ENCODE results near the gene CFHR1.
A peak's percentile ranks its signal among the peaks of the same experiment; 100 is the strongest.

DNA sequence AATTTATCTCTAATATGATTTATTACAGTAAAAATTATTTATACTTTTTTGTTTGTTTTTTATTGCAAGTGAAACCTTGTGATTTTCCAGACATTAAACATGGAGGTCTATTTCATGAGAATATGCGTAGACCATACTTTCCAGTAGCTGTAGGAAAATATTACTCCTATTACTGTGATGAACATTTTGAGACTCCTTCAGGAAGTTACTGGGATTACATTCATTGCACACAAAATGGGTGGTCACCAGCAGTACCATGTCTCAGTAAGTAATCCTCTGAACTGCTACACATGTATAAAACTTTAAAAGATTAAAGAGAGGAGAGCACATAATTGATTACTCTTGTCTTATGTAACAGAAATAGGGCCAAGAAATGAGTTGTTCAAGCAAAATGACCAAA is 40.4 kb upstream of the CFHR1 start:
- TF ChIP-seq, protein P1, sequence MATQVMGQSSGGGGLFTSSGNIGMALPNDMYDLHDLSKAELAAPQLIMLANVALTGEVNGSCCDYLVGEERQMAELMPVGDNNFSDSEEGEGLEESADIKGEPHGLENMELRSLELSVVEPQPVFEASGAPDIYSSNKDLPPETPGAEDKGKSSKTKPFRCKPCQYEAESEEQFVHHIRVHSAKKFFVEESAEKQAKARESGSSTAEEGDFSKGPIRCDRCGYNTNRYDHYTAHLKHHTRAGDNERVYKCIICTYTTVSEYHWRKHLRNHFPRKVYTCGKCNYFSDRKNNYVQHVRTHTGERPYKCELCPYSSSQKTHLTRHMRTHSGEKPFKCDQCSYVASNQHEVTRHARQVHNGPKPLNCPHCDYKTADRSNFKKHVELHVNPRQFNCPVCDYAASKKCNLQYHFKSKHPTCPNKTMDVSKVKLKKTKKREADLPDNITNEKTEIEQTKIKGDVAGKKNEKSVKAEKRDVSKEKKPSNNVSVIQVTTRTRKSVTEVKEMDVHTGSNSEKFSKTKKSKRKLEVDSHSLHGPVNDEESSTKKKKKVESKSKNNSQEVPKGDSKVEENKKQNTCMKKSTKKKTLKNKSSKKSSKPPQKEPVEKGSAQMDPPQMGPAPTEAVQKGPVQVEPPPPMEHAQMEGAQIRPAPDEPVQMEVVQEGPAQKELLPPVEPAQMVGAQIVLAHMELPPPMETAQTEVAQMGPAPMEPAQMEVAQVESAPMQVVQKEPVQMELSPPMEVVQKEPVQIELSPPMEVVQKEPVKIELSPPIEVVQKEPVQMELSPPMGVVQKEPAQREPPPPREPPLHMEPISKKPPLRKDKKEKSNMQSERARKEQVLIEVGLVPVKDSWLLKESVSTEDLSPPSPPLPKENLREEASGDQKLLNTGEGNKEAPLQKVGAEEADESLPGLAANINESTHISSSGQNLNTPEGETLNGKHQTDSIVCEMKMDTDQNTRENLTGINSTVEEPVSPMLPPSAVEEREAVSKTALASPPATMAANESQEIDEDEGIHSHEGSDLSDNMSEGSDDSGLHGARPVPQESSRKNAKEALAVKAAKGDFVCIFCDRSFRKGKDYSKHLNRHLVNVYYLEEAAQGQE (IDR thresholded peaks at IDR 0.05; ENCODE audit: low read depth): no peak
- TF ChIP-seq SP1 (IDR thresholded peaks at IDR 0.05; ENCODE audit: low read depth): no peak
- no peak for TF ChIP-seq EGR1 (IDR thresholded peaks at IDR 0.05; ENCODE audit: low read depth)
- TF ChIP-seq, protein P2, sequence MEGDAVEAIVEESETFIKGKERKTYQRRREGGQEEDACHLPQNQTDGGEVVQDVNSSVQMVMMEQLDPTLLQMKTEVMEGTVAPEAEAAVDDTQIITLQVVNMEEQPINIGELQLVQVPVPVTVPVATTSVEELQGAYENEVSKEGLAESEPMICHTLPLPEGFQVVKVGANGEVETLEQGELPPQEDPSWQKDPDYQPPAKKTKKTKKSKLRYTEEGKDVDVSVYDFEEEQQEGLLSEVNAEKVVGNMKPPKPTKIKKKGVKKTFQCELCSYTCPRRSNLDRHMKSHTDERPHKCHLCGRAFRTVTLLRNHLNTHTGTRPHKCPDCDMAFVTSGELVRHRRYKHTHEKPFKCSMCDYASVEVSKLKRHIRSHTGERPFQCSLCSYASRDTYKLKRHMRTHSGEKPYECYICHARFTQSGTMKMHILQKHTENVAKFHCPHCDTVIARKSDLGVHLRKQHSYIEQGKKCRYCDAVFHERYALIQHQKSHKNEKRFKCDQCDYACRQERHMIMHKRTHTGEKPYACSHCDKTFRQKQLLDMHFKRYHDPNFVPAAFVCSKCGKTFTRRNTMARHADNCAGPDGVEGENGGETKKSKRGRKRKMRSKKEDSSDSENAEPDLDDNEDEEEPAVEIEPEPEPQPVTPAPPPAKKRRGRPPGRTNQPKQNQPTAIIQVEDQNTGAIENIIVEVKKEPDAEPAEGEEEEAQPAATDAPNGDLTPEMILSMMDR (IDR thresholded peaks at IDR 0.05 in 2 of 3, conservative IDR thresholded peaks at IDR 0.05 in 1 of 3; ENCODE audit: borderline replicate concordance in 1 of 3, insufficient read depth in 1 of 3, low read depth in 2 of 3, low read length in 2 of 3): peak in 1 of 3 experiments; percentile 19; a peak in 2 of 6 replicates
- TF ChIP-seq POLR2A (IDR thresholded peaks at IDR 0.05; ENCODE audit: borderline replicate concordance, extremely low read depth, insufficient read depth, insufficient read length): no peak
- no peak for TF ChIP-seq SIN3A (IDR thresholded peaks at IDR 0.05; ENCODE audit: low read depth)
- no peak for TF ChIP-seq POLR2AphosphoS5 (IDR thresholded peaks at IDR 0.05; ENCODE audit: low read depth, low read length)
- TF ChIP-seq JUND (IDR thresholded peaks at IDR 0.05): no peak
- no peak for TF ChIP-seq EZH2 (IDR thresholded peaks at IDR 0.05)

Measured in HCT116 (cell line).